ENCODE measurements around the gene MACROD2. TPM values are rescaled to one million over a fixed set of nuclear protein-coding genes. Genes with fewer than 3 reads are reported as not detected.

The MACROD2 gene
- total RNA-seq, 1 donor from 2014 or later, result 2.5 TPM

DNA sequence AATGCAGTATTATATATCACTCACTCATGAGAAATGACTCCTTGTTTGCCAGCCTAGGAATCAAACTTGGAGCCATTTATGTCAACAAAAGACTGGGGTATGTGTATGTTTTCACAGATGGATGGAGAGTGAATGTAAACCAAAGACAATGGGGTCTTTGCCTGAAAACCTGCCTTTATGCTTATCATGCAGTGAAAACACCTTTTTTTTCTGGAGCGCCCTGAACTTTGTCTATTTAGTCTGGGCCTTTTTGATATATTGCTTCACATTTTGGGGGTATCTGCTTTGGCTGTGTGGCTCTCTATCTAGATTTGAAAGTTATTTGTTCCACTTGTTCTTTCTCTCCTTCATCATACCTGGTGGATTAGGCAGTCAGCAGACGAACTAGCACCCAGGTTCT, 1190.6 kb downstream of the MACROD2 start:
- TF ChIP-seq, protein P1, sequence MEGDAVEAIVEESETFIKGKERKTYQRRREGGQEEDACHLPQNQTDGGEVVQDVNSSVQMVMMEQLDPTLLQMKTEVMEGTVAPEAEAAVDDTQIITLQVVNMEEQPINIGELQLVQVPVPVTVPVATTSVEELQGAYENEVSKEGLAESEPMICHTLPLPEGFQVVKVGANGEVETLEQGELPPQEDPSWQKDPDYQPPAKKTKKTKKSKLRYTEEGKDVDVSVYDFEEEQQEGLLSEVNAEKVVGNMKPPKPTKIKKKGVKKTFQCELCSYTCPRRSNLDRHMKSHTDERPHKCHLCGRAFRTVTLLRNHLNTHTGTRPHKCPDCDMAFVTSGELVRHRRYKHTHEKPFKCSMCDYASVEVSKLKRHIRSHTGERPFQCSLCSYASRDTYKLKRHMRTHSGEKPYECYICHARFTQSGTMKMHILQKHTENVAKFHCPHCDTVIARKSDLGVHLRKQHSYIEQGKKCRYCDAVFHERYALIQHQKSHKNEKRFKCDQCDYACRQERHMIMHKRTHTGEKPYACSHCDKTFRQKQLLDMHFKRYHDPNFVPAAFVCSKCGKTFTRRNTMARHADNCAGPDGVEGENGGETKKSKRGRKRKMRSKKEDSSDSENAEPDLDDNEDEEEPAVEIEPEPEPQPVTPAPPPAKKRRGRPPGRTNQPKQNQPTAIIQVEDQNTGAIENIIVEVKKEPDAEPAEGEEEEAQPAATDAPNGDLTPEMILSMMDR (IDR thresholded peaks at IDR 0.05), result no peak
- DNase-seq (ENCODE audit: extremely low spot score, unreplicated experiment), result no peak
- no peaks in the 10 kb centered on the region for H3K36me3 Mint-ChIP-seq (ENCODE audit: unreplicated experiment)
- no peaks in the 10 kb centered on the region for H3K9me3 Mint-ChIP-seq (ENCODE audit: unreplicated experiment)
- no peak overlapping the region for H3K4me3 Mint-ChIP-seq (ENCODE audit: unreplicated experiment)
- no peak overlapping the region for H3K27ac Mint-ChIP-seq (ENCODE audit: unreplicated experiment)
- no peaks in the 10 kb centered on the region for H3K4me1 Mint-ChIP-seq (ENCODE audit: unreplicated experiment)
- no peaks in the 10 kb centered on the region for H3K27me3 Mint-ChIP-seq (ENCODE audit: unreplicated experiment)

DNA sequence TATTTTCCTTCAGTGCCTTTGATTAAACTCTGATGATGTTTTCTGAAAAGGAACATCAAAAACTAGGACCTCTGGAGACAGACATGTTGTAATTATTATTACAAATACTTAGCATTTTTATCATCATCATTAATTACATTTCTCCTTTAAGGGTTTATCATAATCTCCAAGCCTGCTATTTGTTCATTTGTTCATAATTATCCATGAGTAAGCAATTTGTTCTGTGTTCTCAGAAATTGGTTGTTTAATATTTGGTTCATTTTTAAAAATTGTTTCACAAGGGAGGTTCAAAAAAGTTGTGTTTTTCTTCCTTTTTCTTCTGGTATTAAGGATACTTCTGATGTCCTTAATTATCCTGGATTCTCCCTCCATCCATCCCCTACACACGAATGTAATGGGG, 1192.3 kb downstream of the MACROD2 start:
- TF ChIP-seq, protein P1 (IDR thresholded peaks at IDR 0.05), result no peak
- Mint-ChIP-seq H3K4me3 (ENCODE audit: unreplicated experiment) (no peak overlapping the region), H3K4me1 (ENCODE audit: unreplicated experiment) (no peaks in the 10 kb centered on the region), H3K36me3 (ENCODE audit: unreplicated experiment) (no peaks in the 10 kb centered on the region), H3K9me3 (ENCODE audit: unreplicated experiment) (no peaks in the 10 kb centered on the region), H3K27me3 (ENCODE audit: unreplicated experiment) (no peaks in the 10 kb centered on the region), H3K27ac (ENCODE audit: unreplicated experiment) (no peak overlapping the region)
- no peak for DNase-seq (ENCODE audit: extremely low spot score, unreplicated experiment)

DNA sequence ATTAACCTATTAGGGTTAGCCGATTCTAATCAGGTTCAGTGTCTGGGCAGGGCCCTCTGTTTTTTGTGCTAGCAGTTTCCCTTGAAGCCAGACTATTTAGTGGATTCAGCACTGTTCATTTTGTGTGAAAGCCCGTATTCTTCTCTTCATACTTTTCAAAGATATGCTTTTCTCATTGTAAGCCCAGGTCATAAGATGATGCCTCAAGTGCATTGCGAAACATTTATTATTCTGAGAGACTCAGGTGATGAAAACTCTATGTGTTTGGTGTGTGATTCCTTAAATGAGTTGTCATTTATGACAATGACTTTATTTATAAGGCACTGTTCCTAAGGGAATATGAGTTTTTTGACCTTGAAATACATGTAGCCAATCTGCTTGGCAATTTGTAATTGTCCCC, 1193.1 kb downstream of the MACROD2 start:
- no peaks in the 10 kb centered on the region for H3K36me3 Mint-ChIP-seq (ENCODE audit: unreplicated experiment)
- DNase-seq (ENCODE audit: extremely low spot score, unreplicated experiment), result no peak
- no peaks in the 10 kb centered on the region for H3K4me1 Mint-ChIP-seq (ENCODE audit: unreplicated experiment)
- no peaks in the 10 kb centered on the region for H3K27me3 Mint-ChIP-seq (ENCODE audit: unreplicated experiment)
- H3K27ac Mint-ChIP-seq (ENCODE audit: unreplicated experiment), result no peak overlapping the region
- no peak overlapping the region for H3K4me3 Mint-ChIP-seq (ENCODE audit: unreplicated experiment)
- no peaks in the 10 kb centered on the region for H3K9me3 Mint-ChIP-seq (ENCODE audit: unreplicated experiment)
- TF ChIP-seq, protein P1 (IDR thresholded peaks at IDR 0.05), result no peak

DNA sequence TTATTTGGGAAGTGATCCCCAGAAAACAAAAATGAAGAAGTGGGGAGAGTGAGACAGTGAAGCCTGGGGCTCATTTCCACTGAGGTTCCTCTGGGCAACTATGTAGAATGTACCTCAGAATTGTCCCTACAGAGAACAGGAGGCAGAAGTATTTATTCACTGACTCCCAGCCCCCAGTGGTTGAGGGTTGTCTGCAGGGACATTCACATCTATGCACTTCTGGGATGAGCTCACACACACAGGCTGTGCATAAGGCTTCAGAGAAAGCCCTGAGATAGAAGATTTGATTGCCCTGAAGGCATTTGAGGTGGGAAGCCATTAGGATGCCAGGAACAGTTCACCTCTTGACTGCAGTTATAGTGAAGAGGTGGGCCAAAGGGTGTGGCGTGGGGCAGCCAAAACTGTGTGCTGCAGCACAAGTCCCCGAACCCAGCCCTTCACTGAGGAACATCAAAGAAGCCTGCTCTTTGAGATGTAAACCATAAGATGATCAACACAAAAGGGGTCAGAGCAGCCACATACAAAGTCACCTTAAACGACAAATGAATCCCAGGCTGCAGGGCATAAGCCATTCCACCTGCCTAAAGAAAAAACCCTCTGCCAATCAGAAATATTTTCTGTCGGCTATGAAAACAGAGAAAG, 1195.9 kb downstream of the MACROD2 start:
- TF ChIP-seq, protein P1 (IDR thresholded peaks at IDR 0.05), result no peak
- no peaks in the 10 kb centered on the region for H3K27me3 Mint-ChIP-seq (ENCODE audit: unreplicated experiment)
- DNase-seq (ENCODE audit: extremely low spot score, unreplicated experiment), result no peak
- no peak overlapping the region for H3K4me3 Mint-ChIP-seq (ENCODE audit: unreplicated experiment)
- H3K36me3 Mint-ChIP-seq (ENCODE audit: unreplicated experiment), result no peaks in the 10 kb centered on the region
- no peaks in the 10 kb centered on the region for H3K9me3 Mint-ChIP-seq (ENCODE audit: unreplicated experiment)
- no peaks in the 10 kb centered on the region for H3K4me1 Mint-ChIP-seq (ENCODE audit: unreplicated experiment)
- H3K27ac Mint-ChIP-seq (ENCODE audit: unreplicated experiment), result no peak overlapping the region

DNA sequence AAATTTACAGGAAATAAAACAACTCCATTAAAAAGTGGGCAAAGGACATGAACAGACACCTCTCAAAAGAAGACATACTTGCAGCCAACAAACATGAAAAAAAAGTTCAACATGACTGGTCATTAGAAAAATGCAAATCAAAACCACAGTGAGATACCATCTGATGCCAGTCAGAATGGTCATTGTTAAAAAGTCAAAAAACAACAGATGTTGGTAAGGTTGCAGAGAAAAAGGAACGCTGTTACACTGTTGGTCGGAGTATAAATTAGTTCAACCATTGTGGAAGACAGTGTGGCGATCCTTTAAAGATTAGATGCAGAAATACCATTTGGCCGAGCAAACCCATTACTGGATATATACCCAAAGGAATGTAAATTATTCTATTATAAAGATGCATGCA, 1200.1 kb downstream of the MACROD2 start:
- Mint-ChIP-seq H3K9me3 (ENCODE audit: unreplicated experiment) (no peaks in the 10 kb centered on the region), H3K27me3 (ENCODE audit: unreplicated experiment) (no peaks in the 10 kb centered on the region), H3K36me3 (ENCODE audit: unreplicated experiment) (no peaks in the 10 kb centered on the region), H3K4me1 (ENCODE audit: unreplicated experiment) (no peaks in the 10 kb centered on the region), H3K27ac (ENCODE audit: unreplicated experiment) (no peak overlapping the region), H3K4me3 (ENCODE audit: unreplicated experiment) (no peak overlapping the region)
- DNase-seq (ENCODE audit: extremely low spot score, unreplicated experiment), result no peak
- TF ChIP-seq, protein P1 (IDR thresholded peaks at IDR 0.05), result no peak

All from osteocyte (in vitro differentiated cells).